ENCODE results near the gene HIGD1A. TPM values are rescaled to one million over a fixed set of nuclear protein-coding genes. Genes with fewer than 3 reads are reported as not detected.

The HIGD1A gene
- total RNA-seq, 1 donor from 2014 or later: 67.6 TPM

- Mint-ChIP-seq H3K9me3 (ENCODE audit: unreplicated experiment) (no peaks in the 10 kb centered on the region), H3K27ac (ENCODE audit: unreplicated experiment) (no peak overlapping the region), H3K36me3 (ENCODE audit: unreplicated experiment) (no peaks in the 10 kb centered on the region), H3K4me3 (ENCODE audit: unreplicated experiment) (no peak overlapping the region), H3K4me1 (ENCODE audit: low read depth, unreplicated experiment) (no peaks in the 10 kb centered on the region), H3K27me3 (ENCODE audit: unreplicated experiment) (peaks cover 6% of the 10 kb centered on the region)
- no peak for DNase-seq
- TF ChIP-seq, protein P1, sequence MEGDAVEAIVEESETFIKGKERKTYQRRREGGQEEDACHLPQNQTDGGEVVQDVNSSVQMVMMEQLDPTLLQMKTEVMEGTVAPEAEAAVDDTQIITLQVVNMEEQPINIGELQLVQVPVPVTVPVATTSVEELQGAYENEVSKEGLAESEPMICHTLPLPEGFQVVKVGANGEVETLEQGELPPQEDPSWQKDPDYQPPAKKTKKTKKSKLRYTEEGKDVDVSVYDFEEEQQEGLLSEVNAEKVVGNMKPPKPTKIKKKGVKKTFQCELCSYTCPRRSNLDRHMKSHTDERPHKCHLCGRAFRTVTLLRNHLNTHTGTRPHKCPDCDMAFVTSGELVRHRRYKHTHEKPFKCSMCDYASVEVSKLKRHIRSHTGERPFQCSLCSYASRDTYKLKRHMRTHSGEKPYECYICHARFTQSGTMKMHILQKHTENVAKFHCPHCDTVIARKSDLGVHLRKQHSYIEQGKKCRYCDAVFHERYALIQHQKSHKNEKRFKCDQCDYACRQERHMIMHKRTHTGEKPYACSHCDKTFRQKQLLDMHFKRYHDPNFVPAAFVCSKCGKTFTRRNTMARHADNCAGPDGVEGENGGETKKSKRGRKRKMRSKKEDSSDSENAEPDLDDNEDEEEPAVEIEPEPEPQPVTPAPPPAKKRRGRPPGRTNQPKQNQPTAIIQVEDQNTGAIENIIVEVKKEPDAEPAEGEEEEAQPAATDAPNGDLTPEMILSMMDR (IDR thresholded peaks at IDR 0.05; ENCODE audit: partially characterized antibody, unreplicated experiment): no peak
Measured at GRCh38 chr3:42735019-42735418, 69.3 kb downstream of the HIGD1A start.

DNA sequence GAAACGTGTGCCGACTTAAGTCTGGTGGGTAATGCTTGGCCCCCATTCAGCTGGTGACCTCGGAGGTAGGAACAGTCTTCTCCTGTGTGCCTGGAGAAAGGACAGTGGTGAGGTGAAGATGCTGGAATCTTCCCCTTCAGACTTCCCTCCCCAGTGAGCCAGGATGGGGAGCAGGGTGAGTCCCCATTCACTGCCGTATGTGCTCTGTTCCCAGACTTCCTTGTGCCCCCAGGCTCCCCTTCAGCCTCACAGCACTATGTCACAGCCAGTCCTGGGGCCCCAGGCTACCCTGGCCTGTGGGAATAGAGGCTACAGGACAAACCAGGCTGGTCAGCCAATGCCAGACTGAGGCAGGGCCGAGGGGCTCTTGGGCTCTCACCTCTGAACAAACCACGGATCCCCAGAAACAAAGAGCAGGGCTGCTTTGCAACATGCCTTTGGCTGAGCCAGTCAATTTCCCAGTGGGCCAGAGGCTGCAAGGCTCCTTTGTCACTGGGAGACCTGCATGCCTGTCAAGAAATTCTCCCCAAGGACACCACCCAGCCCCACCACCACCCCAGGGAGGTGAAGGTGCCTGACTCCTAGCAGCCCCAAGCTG lies 69.9 kb downstream of the HIGD1A start:
- H3K27ac Mint-ChIP-seq (ENCODE audit: unreplicated experiment): no peak overlapping the region
- no peak overlapping the region for H3K4me3 Mint-ChIP-seq (ENCODE audit: unreplicated experiment)
- TF ChIP-seq, protein P1 (IDR thresholded peaks at IDR 0.05; ENCODE audit: partially characterized antibody, unreplicated experiment): no peak
- DNase-seq: no peak
- H3K27me3 Mint-ChIP-seq (ENCODE audit: unreplicated experiment): peaks cover 6% of the 10 kb centered on the region
- peaks cover 1% of the 10 kb centered on the region for H3K9me3 Mint-ChIP-seq (ENCODE audit: unreplicated experiment)
- no peaks in the 10 kb centered on the region for H3K4me1 Mint-ChIP-seq (ENCODE audit: low read depth, unreplicated experiment)
- H3K36me3 Mint-ChIP-seq (ENCODE audit: unreplicated experiment): no peaks in the 10 kb centered on the region

DNA sequence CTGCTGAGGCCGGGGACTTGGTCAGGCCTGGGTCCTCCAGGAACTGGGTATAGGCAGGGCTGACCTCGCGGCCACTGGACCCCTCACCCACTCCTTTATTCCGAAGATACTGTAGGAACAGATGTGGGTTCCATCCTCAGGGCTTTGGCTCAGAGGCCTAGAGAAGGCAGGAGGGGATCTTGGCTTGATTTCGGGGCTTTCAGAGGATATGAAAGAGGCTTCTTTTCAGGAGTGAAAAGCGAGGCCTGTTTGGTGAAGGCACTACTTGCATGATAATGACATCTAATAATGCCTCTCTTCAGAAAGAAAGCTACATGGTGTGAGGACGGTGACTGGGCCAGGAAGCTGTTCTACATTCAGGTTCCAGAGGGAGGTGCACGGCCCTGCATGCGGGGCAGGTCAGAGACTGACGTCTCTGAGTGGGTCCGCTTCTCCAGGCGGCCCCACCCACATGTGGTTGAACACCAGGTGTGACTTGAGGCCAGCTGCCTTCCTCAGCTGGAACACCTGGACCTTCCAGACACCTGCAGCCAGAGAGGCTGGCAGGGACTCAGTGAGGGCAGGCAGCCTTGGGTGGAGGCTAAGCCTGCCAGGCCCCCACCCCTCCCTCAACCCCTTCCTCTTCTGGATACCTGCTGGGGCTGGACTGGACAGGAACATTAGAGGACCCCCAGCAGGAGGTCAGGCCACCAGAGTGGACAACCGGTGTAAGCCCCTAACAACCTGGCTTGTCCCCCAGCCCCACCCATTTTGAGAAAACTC lies 70.6 kb downstream of the HIGD1A start:
- TF ChIP-seq, protein P1 (IDR thresholded peaks at IDR 0.05; ENCODE audit: partially characterized antibody, unreplicated experiment): no peak
- no peak for DNase-seq

More for the DNA sequence above, 70.6 kb downstream of the HIGD1A start:
- no peak overlapping the region for H3K4me3 Mint-ChIP-seq (ENCODE audit: unreplicated experiment)
- H3K9me3 Mint-ChIP-seq (ENCODE audit: unreplicated experiment): peaks cover 3% of the 10 kb centered on the region
- no peak overlapping the region for H3K27ac Mint-ChIP-seq (ENCODE audit: unreplicated experiment)
- no peaks in the 10 kb centered on the region for H3K4me1 Mint-ChIP-seq (ENCODE audit: low read depth, unreplicated experiment)
- H3K36me3 Mint-ChIP-seq (ENCODE audit: unreplicated experiment): no peaks in the 10 kb centered on the region
- peaks cover 8% of the 10 kb centered on the region for H3K27me3 Mint-ChIP-seq (ENCODE audit: unreplicated experiment)

Other genes starting within 250 kb of the HIGD1A start
- gene SEC22C, start 222.5 kb downstream of the HIGD1A start, total RNA-seq (ENCODE audit: unreplicated experiment): 36.9 TPM
- gene SS18L2, start 213.6 kb downstream of the HIGD1A start, total RNA-seq (ENCODE audit: unreplicated experiment): 38.9 TPM
- gene NKTR, start 203.8 kb downstream of the HIGD1A start, total RNA-seq (ENCODE audit: unreplicated experiment): 196 TPM
- 9.7 TPM for gene ZBTB47, start 150.8 kb downstream of the HIGD1A start, total RNA-seq (ENCODE audit: unreplicated experiment)
- gene KLHL40, start 119.0 kb downstream of the HIGD1A start, total RNA-seq (ENCODE audit: unreplicated experiment): 0.44 TPM
- 7.6 TPM for gene HHATL, start 101.7 kb downstream of the HIGD1A start, total RNA-seq (ENCODE audit: unreplicated experiment)
- gene CCDC13, start 31.2 kb downstream of the HIGD1A start, total RNA-seq (ENCODE audit: unreplicated experiment): 1.0 TPM
- 0.64 TPM for gene ACKR2, start 5.0 kb upstream of the HIGD1A start, total RNA-seq (ENCODE audit: unreplicated experiment)
- gene CYP8B1, start 71.4 kb upstream of the HIGD1A start, total RNA-seq (ENCODE audit: unreplicated experiment): not detected
- gene ZNF662, start 101.7 kb upstream of the HIGD1A start, total RNA-seq (ENCODE audit: unreplicated experiment): 16.3 TPM
- not detected for gene GASK1A, start 174.8 kb upstream of the HIGD1A start, total RNA-seq (ENCODE audit: unreplicated experiment)